ENCODE data around the gene BSND.

- TF ChIP-seq ZNF70 (CRISPR knock-in tag; IDR thresholded peaks at IDR 0.05) (no peak), OSR1 (CRISPR knock-in tag; IDR thresholded peaks at IDR 0.05) (no peak), PATZ1 (CRISPR knock-in tag; IDR thresholded peaks at IDR 0.05; ENCODE audit: borderline replicate concordance) (no peak), GLIS3 (CRISPR knock-in tag; IDR thresholded peaks at IDR 0.05) (no peak), TSHZ2 (CRISPR knock-in tag; IDR thresholded peaks at IDR 0.05) (no peak), ZFP30 (CRISPR knock-in tag; IDR thresholded peaks at IDR 0.05) (no peak), TOX (CRISPR knock-in tag; IDR thresholded peaks at IDR 0.05; ENCODE audit: borderline replicate concordance) (no peak), ZC3H10 (CRISPR knock-in tag; IDR thresholded peaks at IDR 0.05) (no peak), ESRRG (CRISPR knock-in tag; IDR thresholded peaks at IDR 0.05) (no peak), ARNTL (CRISPR knock-in tag; IDR thresholded peaks at IDR 0.05; ENCODE audit: borderline replicate concordance, low read depth) (no peak), PPARA (CRISPR knock-in tag; IDR thresholded peaks at IDR 0.05; ENCODE audit: borderline replicate concordance) (no peak)
These were observed 4.3 kb upstream of the BSND start for GRCh38 chr1:54994355-54994990.
